HepG2 (cell line): ENCODE data around the gene GPS2.

Experiments used
- CTCF ChIP-seq: sonication (generic); formaldehyde crosslinking; IDR thresholded peaks from 2 replicates; pipeline ENCODE4 v1.5.0; 2020; ENCODE audit warnings: mild to moderate bottlenecking, missing genetic modification reagents, moderate library complexity
- RAD21 ChIP-seq: fragments of 450-650 bp; formaldehyde crosslinking; IDR thresholded peaks from 2 replicates; pipeline ENCODE4 v1.5.0; 2020; ENCODE audit warnings: mild to moderate bottlenecking
- ZNF124 ChIP-seq: sonication (generic); formaldehyde crosslinking; IDR thresholded peaks from 2 replicates; pipeline ENCODE4 v1.4.0; 2020; ENCODE audit warnings: missing genetic modification reagents

- TF ChIP-seq CTCF (CRISPR knock-in tag) (no peak), RAD21 (CRISPR knock-in tag) (no peak), ZNF124 (no peak)
Observed at GRCh38 chr17:7262935-7263800, 52.0 kb downstream of the GPS2 start.
